IMR-90 (cell line): Measurements from ENCODE around the gene TFDP2. TPM values are rescaled to one million over a fixed set of nuclear protein-coding genes. Genes with fewer than 3 reads are reported as not detected.

Experiments
- ATAC-seq: fragments of 200-7000 bp; cut with Tn5 transposase; 2 replicates; pipeline ENCODE4 v1.9.1; 2020; ENCODE audit warnings: low read depth, mild to moderate bottlenecking, moderate library complexity
- BruUV-seq: library from RNA; stranded (reverse); fragments of 400-500 nt; replicated peaks from 2 replicates; lab custom pipeline; 2021; lab: Mats Ljungman, UMichigan
- CTCF ChIA-PET: fragments of 300-600 bp; formaldehyde crosslinking; extraction: SDS; loops from one replicate; lab custom pipeline; 2021; ENCODE audit warnings: antibody characterized with exemption; lab: Yijun Ruan, JAX
- POLR2A ChIA-PET: fragments of 300-600 bp; sonication (Branson Sonifier 250); formaldehyde crosslinking; loops from one replicate; lab custom pipeline; 2022; ENCODE audit warnings: antibody characterized with exemption; ENCODE audit not compliant: unreplicated experiment; lab: Charles Lee
- DNase-seq: peaks from one replicate; pipeline ENCODE4 v3.0.0; 2013
- H2AFZ ChIP-seq: replicated peaks from 2 replicates; pipeline ENCODE3; 2013; ENCODE audit warnings: low read length, mild to moderate bottlenecking; ENCODE audit not compliant: poor library complexity
- H2AK5ac ChIP-seq: 2 replicates; pipeline ENCODE4 v1.6.1; 2013; ENCODE audit warnings: low read depth, low read length, inconsistent platforms
- H2AK9ac ChIP-seq: replicated peaks from 2 replicates; pipeline ENCODE3; 2013; ENCODE audit warnings: mild to moderate bottlenecking, low read depth, low read length, moderate library complexity; ENCODE audit not compliant: poor library complexity
- H2BK120ac ChIP-seq: 2 replicates; pipeline ENCODE4 v1.6.1; 2013; ENCODE audit warnings: low read depth, low read length, inconsistent platforms
- H2BK15ac ChIP-seq: 3 replicates; pipeline ENCODE4 v1.6.1; 2013; ENCODE audit warnings: low read depth, low read length, inconsistent platforms
- H2BK20ac ChIP-seq: 2 replicates; pipeline ENCODE4 v1.6.1; 2013; ENCODE audit warnings: low read depth, mild to moderate bottlenecking, inconsistent platforms, low read length, moderate library complexity
- H2BK5ac ChIP-seq: 2 replicates; pipeline ENCODE4 v1.6.1; 2013; ENCODE audit warnings: mild to moderate bottlenecking, low read depth, low read length, inconsistent platforms; ENCODE audit not compliant: poor library complexity, severe bottlenecking
- H3K14ac ChIP-seq: replicated peaks from 2 replicates; pipeline ENCODE4 v1.6.1; 2013; ENCODE audit warnings: low read depth, low read length, inconsistent platforms
- H3K18ac ChIP-seq: 2 replicates; pipeline ENCODE4 v1.6.1; 2013; ENCODE audit warnings: low read depth, low read length, control low read depth
- H3K23ac ChIP-seq: 2 replicates; pipeline ENCODE4 v1.6.1; 2013; ENCODE audit warnings: low read depth, low read length, inconsistent platforms
- H3K27ac ChIP-seq: 2 replicates; pipeline ENCODE4 v1.5.1; 2013; ENCODE audit warnings: mild to moderate bottlenecking, control low read depth, low read length; ENCODE audit not compliant: insufficient read depth
- H3K27me3 ChIP-seq: 2 replicates; pipeline ENCODE4 v1.6.1; 2013; ENCODE audit warnings: low read length; ENCODE audit not compliant: control insufficient read depth, insufficient read depth
- H3K36me3 ChIP-seq: 2 replicates; pipeline ENCODE4 v1.6.1; 2013; ENCODE audit warnings: low read length, mixed read lengths; ENCODE audit not compliant: control insufficient read depth, insufficient read depth
- H3K4ac ChIP-seq: 2 replicates; pipeline ENCODE4 v1.6.1; 2013; ENCODE audit warnings: low read depth, low read length, inconsistent platforms
- H3K4me1 ChIP-seq: 2 replicates; pipeline ENCODE4 v1.6.1; 2013; ENCODE audit warnings: low read length, mixed read lengths; ENCODE audit not compliant: control insufficient read depth, insufficient read depth
- H3K4me2 ChIP-seq: 2 replicates; pipeline ENCODE4 v1.6.1; 2013; ENCODE audit warnings: low read depth, mild to moderate bottlenecking, control low read depth, low read length, moderate library complexity
- H3K4me3 ChIP-seq: 2 replicates; pipeline ENCODE4 v1.5.1; 2013; ENCODE audit warnings: low read depth, mild to moderate bottlenecking, control low read depth, low read length, moderate library complexity; ENCODE audit not compliant: insufficient read depth
- H3K56ac ChIP-seq: 2 replicates; pipeline ENCODE4 v1.6.1; 2013; ENCODE audit warnings: low read length, inconsistent platforms; ENCODE audit not compliant: insufficient read depth; ENCODE audit errors: extremely low read depth
- H3K79me1 ChIP-seq, 2 experiments: 2 replicates each; pipeline ENCODE4 v1.6.1; 2013; ENCODE audit warnings: low read length in 2 of 2, inconsistent platforms in 1 of 2, low read depth in 1 of 2
- H3K9ac ChIP-seq: 2 replicates; pipeline ENCODE4 v1.6.1; 2013; ENCODE audit warnings: low read depth, low read length, control low read depth
- H3K9me1 ChIP-seq: 2 replicates; pipeline ENCODE4 v1.6.1; 2013; ENCODE audit warnings: low read length, inconsistent platforms; ENCODE audit not compliant: insufficient read depth
- H3K9me3 ChIP-seq: 2 replicates; pipeline ENCODE4 v1.6.1; 2013; ENCODE audit warnings: low read length; ENCODE audit not compliant: control insufficient read depth, insufficient read depth
- H4K20me1 ChIP-seq: 2 replicates; pipeline ENCODE4 v1.6.1; 2013; ENCODE audit warnings: low read length, inconsistent platforms; ENCODE audit not compliant: insufficient read depth
- H4K5ac ChIP-seq: 2 replicates; pipeline ENCODE4 v1.6.1; 2013; ENCODE audit warnings: mild to moderate bottlenecking, low read depth, low read length, control low read depth
- H4K8ac ChIP-seq, 2 experiments: 2 replicates each; pipeline ENCODE4 v1.6.1; 2013; ENCODE audit warnings: low read depth in 2 of 2, low read length in 2 of 2, control low read depth in 1 of 2, inconsistent platforms in 1 of 2
- H4K91ac ChIP-seq: 2 replicates; pipeline ENCODE4 v1.6.1; 2013; ENCODE audit warnings: low read depth, low read length, inconsistent platforms; ENCODE audit not compliant: insufficient read depth
- CEBPB ChIP-seq: IDR thresholded peaks from 2 replicates; pipeline ENCODE4 v1.6.1; 2012; ENCODE audit warnings: low read depth, low read length, improper control_type of control experiment
- ELK1 ChIP-seq: fragments of 150-350 bp; IDR thresholded peaks from 2 replicates; pipeline ENCODE4 v1.6.1; 2016; ENCODE audit warnings: low read depth, mild to moderate bottlenecking, low read length, moderate library complexity, borderline replicate concordance
- MAFK ChIP-seq: IDR thresholded peaks from 2 replicates; pipeline ENCODE4 v1.6.1; 2012; ENCODE audit warnings: low read depth, low read length, improper control_type of control experiment
- NFE2L2 ChIP-seq: fragments of 150-350 bp; IDR thresholded peaks from 2 replicates; pipeline ENCODE4 v1.6.1; 2016; ENCODE audit warnings: low read depth, mild to moderate bottlenecking, low read length
- RAD21 ChIP-seq: IDR thresholded peaks from 2 replicates; pipeline ENCODE4 v1.6.1; 2012; ENCODE audit warnings: low read length, improper control_type of control experiment
- RCOR1 ChIP-seq: IDR thresholded peaks from 2 replicates; pipeline ENCODE4 v1.6.1; 2012; ENCODE audit warnings: mild to moderate bottlenecking, low read length, improper control_type of control experiment; ENCODE audit not compliant: insufficient replicate concordance
- WGBS, 2 experiments: methylation state at CpG; one replicate each; pipeline versions ENCODE4 v1.1.5 to v1.1.7; 2013; ENCODE audit warnings: missing lambda C conversion rate in 2 of 2; ENCODE audit not compliant: insufficient read length in 1 of 2; ENCODE audit errors: extremely low coverage in 2 of 2; 5-methylcytosine and 5-hydroxymethylcytosine counted together
- dilution Hi-C: fragments of 300-500 bp; cut with HindIII; formaldehyde crosslinking; loops from one replicate; pipeline ENCODE4 v1.14.3; 2018; ENCODE audit warnings: low sequenced_read_pairs; ENCODE audit not compliant: unreplicated experiment
- in situ Hi-C: fragments of 300-500 bp; cut with MboI; formaldehyde crosslinking; loops from 3 replicates; pipeline ENCODE4 v1.14.3; 2019; ENCODE audit warnings: low sequenced_read_pairs, inconsistent platforms, mixed read lengths
- intact Hi-C: fragments of 100-400 bp; cut with micrococcal nuclease; formaldehyde crosslinking; loops from 2 replicates; pipeline ENCODE4 v1.10.0; 2022
- polyA plus RNA-seq, 3 experiments: library from polyadenylated mRNA; depleted of rRNA; stranded (reverse); fragments of >200 nt; gene quantifications; 2 replicates each; pipeline ENCODE4 v1.2.3, GENCODE V29; 2012; ENCODE audit warnings: low replicate concordance in 1 of 3
- total RNA-seq: library from RNA; depleted of rRNA; stranded (reverse); fragments of >200 nt; gene quantifications from 2 replicates; pipeline ENCODE4 v1.2.3, GENCODE V29; 2012
- TF ChIP-seq, protein P1 (sequence below): fragments of 150-350 bp; IDR thresholded peaks from 2 replicates; pipeline ENCODE4 v1.6.1; 2017; ENCODE audit warnings: mild to moderate bottlenecking, antibody characterized with exemption, low read length, low read depth

The TFDP2 gene
- total and polyA plus RNA-seq, 2 of the 4 experiments (the other 2 are of a cell fraction): 10.7 to 23.7 TPM

GRCh38 chr3:142097099-142097843 is 52.1 kb downstream of the TFDP2 start:
- no peaks in the 10 kb centered on the region for H3K9me1 ChIP-seq
- no peak overlapping the region for H3K4me2 ChIP-seq
- in situ Hi-C loops: no loop called here
- H2BK15ac ChIP-seq: no peak overlapping the region
- intact Hi-C loops: no loop called here
- H3K9ac ChIP-seq: no peak overlapping the region
- no peak overlapping the region for H3K27ac ChIP-seq
- DNase-seq (no peak), ATAC-seq (no peak)
- no peak overlapping the region for H2AK5ac ChIP-seq
- no peaks in the 10 kb centered on the region for H4K20me1 ChIP-seq
- H2BK20ac ChIP-seq: no peak overlapping the region
- no peak overlapping the region for H3K14ac ChIP-seq
- no peak overlapping the region for H4K5ac ChIP-seq
- TF ChIP-seq, protein P1, sequence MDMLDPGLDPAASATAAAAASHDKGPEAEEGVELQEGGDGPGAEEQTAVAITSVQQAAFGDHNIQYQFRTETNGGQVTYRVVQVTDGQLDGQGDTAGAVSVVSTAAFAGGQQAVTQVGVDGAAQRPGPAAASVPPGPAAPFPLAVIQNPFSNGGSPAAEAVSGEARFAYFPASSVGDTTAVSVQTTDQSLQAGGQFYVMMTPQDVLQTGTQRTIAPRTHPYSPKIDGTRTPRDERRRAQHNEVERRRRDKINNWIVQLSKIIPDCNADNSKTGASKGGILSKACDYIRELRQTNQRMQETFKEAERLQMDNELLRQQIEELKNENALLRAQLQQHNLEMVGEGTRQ: no peak
- no peak for TF ChIP-seq RAD21
- no peak for TF ChIP-seq ELK1
- TF ChIP-seq RCOR1: no peak
- TF ChIP-seq NFE2L2: no peak
- peak; percentile 61 for TF ChIP-seq MAFK
- TF ChIP-seq CEBPB: no peak
- no peak overlapping the region for H2AFZ ChIP-seq
- no TSS peak for BruUV-seq
- dilution Hi-C loops: no loop called here
- H2BK5ac ChIP-seq: no peak overlapping the region
- H3K4me3 ChIP-seq: no peak overlapping the region
- no peaks in the 10 kb centered on the region for H3K36me3 ChIP-seq
- no peak overlapping the region for H2BK120ac ChIP-seq
- H3K4me1 ChIP-seq: no peaks in the 10 kb centered on the region
- no peaks in the 10 kb centered on the region for H3K9me3 ChIP-seq
- POLR2A ChIA-PET: no interaction called here
- no peak overlapping the region for H3K18ac ChIP-seq
- WGBS, 2 experiments: no CpG with 5 or more reads among the region's 4 CpGs
- no peaks in the 10 kb centered on the region for H3K79me1 ChIP-seq
- H2AK9ac ChIP-seq: no peak overlapping the region
- H4K8ac ChIP-seq: no peak overlapping the region
- no peak overlapping the region for H3K56ac ChIP-seq
- no peak overlapping the region for H3K23ac ChIP-seq
- no peak overlapping the region for H3K4ac ChIP-seq
- no peak overlapping the region for H4K91ac ChIP-seq
- CTCF ChIA-PET: interaction anchor here (0.6 kb wide), 1 partner anchor 24 kb away, joined by 3 read pairs; no protein-coding TSS in a partner anchor
- H3K27me3 ChIP-seq: no peaks in the 10 kb centered on the region
